ENCODE measurements around the gene CCNY.

CCNY gene

DNA sequence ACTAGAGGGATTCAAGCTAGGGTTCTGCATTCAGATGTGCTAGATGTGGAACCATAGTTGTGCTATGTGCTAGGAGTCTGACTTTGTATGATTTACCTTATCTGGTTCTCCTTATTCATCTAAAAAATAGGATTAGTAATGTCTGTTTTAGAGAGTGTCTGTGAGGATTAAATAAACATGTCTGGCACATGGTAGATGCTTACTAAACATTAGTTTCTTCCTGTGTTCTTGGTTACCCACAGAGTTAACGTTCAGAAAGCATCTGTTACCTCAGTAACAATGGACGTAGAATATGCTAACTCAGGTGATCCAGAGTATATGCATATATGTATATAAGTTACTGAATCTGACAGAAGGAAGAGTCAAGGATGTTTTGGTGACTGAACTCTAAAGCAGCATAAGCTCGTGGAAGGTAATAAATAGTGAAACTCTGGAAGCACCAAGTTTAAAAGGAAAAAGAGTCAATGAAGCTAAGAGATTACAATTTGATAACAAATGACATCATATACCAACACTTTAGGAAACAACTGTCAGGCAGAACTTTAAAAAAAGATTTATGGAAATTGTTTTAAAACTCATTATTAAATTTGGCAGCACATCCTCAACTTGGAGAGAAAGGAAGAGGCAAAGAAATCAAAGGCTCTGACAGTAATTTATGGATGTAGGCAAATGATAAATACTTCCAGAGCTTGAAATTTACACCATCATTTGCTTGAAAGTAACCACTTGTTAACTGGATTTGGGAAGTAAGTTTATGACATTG, 127.0 kb downstream of the CCNY start:
- TF ChIP-seq, protein P1, sequence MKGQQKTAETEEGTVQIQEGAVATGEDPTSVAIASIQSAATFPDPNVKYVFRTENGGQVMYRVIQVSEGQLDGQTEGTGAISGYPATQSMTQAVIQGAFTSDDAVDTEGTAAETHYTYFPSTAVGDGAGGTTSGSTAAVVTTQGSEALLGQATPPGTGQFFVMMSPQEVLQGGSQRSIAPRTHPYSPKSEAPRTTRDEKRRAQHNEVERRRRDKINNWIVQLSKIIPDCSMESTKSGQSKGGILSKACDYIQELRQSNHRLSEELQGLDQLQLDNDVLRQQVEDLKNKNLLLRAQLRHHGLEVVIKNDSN (IDR thresholded peaks at IDR 0.05): no peak
- TF ChIP-seq RAD21 (IDR thresholded peaks at IDR 0.05; ENCODE audit: low read depth): no peak

DNA sequence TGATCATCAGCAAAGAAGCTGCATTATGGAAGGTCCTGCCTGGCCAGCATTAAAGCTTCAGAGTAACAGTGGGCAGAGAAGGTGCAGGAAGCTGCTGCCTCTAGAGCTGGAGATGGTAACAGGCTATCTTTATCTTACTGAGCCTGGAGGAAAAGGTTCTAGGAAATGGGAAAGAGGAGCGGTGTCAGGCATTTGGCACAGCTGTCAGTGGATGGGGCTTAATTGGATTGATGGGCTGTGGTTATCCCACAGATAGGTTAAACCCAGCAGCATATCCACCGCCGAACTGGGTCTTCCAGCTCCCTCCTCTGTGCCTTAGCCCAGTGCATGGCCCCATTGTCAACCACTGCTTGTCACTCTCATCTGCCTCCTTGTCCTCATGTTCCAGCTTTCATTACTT, 127.6 kb downstream of the CCNY start:
- TF ChIP-seq TEAD4 (IDR thresholded peaks at IDR 0.05) (no peak), TAF1 (IDR thresholded peaks at IDR 0.05; ENCODE audit: low read depth) (no peak), FOXM1 (IDR thresholded peaks at IDR 0.05; ENCODE audit: borderline replicate concordance, low read depth) (no peak), NFIC (IDR thresholded peaks at IDR 0.05) (no peak), ZBTB7A (IDR thresholded peaks at IDR 0.05; ENCODE audit: low read depth) (no peak), CEBPB (IDR thresholded peaks at IDR 0.05) (no peak), YY1 (IDR thresholded peaks at IDR 0.05; ENCODE audit: low read depth) (no peak), RAD21 (IDR thresholded peaks at IDR 0.05; ENCODE audit: low read depth) (no peak), CREB1 (IDR thresholded peaks at IDR 0.05; ENCODE audit: low read depth) (no peak)
- TF ChIP-seq, protein P2, sequence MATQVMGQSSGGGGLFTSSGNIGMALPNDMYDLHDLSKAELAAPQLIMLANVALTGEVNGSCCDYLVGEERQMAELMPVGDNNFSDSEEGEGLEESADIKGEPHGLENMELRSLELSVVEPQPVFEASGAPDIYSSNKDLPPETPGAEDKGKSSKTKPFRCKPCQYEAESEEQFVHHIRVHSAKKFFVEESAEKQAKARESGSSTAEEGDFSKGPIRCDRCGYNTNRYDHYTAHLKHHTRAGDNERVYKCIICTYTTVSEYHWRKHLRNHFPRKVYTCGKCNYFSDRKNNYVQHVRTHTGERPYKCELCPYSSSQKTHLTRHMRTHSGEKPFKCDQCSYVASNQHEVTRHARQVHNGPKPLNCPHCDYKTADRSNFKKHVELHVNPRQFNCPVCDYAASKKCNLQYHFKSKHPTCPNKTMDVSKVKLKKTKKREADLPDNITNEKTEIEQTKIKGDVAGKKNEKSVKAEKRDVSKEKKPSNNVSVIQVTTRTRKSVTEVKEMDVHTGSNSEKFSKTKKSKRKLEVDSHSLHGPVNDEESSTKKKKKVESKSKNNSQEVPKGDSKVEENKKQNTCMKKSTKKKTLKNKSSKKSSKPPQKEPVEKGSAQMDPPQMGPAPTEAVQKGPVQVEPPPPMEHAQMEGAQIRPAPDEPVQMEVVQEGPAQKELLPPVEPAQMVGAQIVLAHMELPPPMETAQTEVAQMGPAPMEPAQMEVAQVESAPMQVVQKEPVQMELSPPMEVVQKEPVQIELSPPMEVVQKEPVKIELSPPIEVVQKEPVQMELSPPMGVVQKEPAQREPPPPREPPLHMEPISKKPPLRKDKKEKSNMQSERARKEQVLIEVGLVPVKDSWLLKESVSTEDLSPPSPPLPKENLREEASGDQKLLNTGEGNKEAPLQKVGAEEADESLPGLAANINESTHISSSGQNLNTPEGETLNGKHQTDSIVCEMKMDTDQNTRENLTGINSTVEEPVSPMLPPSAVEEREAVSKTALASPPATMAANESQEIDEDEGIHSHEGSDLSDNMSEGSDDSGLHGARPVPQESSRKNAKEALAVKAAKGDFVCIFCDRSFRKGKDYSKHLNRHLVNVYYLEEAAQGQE (IDR thresholded peaks at IDR 0.05; ENCODE audit: low read depth): no peak

DNA sequence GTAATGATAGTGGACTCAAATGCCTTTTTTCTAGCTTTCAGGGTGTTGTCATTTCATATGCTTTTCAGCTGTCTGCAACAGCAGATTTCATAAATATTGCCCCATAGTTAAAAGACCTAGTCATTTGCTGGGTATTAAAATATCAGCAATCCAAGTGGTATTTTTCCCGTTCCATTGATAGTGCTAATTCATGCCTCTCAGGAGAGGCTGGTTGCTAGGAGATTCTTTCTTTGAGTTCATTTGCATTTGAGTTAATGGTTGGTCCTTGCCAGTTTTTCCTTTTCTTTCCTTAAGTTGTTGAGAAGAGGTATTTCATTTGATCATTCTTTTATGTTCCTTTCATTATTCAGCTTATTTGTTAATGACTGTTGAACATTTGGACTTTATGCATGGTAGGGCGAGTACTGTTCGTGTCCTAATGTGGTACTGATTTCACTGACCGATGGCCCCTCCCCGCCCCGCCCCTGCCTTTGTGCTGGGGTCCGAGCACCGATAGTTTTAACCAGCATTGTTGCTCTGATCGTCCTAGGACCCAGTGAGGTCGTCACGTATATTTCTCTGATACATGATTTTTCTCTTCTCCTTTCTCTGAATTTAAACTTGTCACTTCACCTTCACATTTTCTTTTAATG, 128.6 kb downstream of the CCNY start:
- TF ChIP-seq, protein P2 (IDR thresholded peaks at IDR 0.05; ENCODE audit: low read depth): no peak
- TF ChIP-seq CEBPB (IDR thresholded peaks at IDR 0.05) (no peak), TCF12 (IDR thresholded peaks at IDR 0.05; ENCODE audit: low read depth) (no peak), EP300 (IDR thresholded peaks at IDR 0.05; ENCODE audit: borderline replicate concordance) (no peak), EGR1 (IDR thresholded peaks at IDR 0.05) (no peak), ZBTB7A (IDR thresholded peaks at IDR 0.05; ENCODE audit: low read depth) (no peak), TAF1 (IDR thresholded peaks at IDR 0.05; ENCODE audit: low read depth) (no peak), TEAD4 (IDR thresholded peaks at IDR 0.05) (no peak)
- TF ChIP-seq, protein P3, sequence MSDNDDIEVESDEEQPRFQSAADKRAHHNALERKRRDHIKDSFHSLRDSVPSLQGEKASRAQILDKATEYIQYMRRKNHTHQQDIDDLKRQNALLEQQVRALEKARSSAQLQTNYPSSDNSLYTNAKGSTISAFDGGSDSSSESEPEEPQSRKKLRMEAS (IDR thresholded peaks at IDR 0.05): no peak

DNA sequence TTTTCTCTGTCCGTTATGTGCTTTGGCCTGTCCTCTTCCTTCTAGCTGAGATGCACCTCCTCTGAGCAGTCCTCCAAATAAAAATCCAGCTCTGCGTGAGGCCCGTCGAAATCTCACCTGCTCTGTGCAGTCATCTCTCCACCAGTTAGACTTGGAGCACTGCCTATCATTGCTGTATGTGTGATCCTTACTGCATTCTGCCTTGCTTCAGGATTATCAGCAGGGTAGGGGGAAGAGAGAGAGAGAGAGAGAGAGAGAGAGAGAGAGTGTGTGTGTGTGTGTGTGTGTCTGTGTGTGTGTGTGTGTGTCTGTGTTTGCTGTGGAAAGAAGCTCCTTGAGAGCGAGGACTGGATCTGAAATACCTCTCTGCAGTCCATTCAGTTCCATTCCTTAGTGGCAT, 129.4 kb downstream of the CCNY start:
- TF ChIP-seq NFIC (IDR thresholded peaks at IDR 0.05): no peak
- TF ChIP-seq ZBTB7A (IDR thresholded peaks at IDR 0.05; ENCODE audit: low read depth): no peak
- no peak for TF ChIP-seq TCF12 (IDR thresholded peaks at IDR 0.05; ENCODE audit: low read depth)
- TF ChIP-seq RAD21 (IDR thresholded peaks at IDR 0.05; ENCODE audit: low read depth): no peak
- no peak for TF ChIP-seq EGR1 (IDR thresholded peaks at IDR 0.05)
- TF ChIP-seq CREB1 (IDR thresholded peaks at IDR 0.05; ENCODE audit: low read depth): no peak
- TF ChIP-seq FOXM1 (IDR thresholded peaks at IDR 0.05; ENCODE audit: borderline replicate concordance, low read depth): no peak
- TF ChIP-seq YY1 (IDR thresholded peaks at IDR 0.05; ENCODE audit: low read depth): no peak
- TF ChIP-seq TEAD4 (IDR thresholded peaks at IDR 0.05): no peak
- TF ChIP-seq, protein P3 (IDR thresholded peaks at IDR 0.05): no peak
- TF ChIP-seq TAF1 (IDR thresholded peaks at IDR 0.05; ENCODE audit: low read depth): no peak
- TF ChIP-seq, protein P1 (IDR thresholded peaks at IDR 0.05): no peak
- no peak for TF ChIP-seq CEBPB (IDR thresholded peaks at IDR 0.05)
- TF ChIP-seq, protein P2 (IDR thresholded peaks at IDR 0.05; ENCODE audit: low read depth): no peak
- no peak for TF ChIP-seq EP300 (IDR thresholded peaks at IDR 0.05; ENCODE audit: borderline replicate concordance)

Data from Ishikawa (cell line).